Heart right ventricle (tissue), 16 donors: Measurements from ENCODE around the gene SNAPIN. TPM values are rescaled to one million over a fixed set of nuclear protein-coding genes. Genes with fewer than 3 reads are reported as not detected.

Experiments
- ATAC-seq, 8 donors: fragments of 200-7000 bp; cut with Tn5 transposase; one replicate each; pipeline ENCODE4 v1.9.1; 2020; ENCODE audit warnings: mild to moderate bottlenecking in 8 of 8, moderate library complexity in 8 of 8, moderate number of reproducible peaks in 1 of 8
- DNase-seq, 2 donors: peaks; one replicate each; pipeline ENCODE4 v3.0.0-alpha.2; 2020
- H3K27ac ChIP-seq, 10 donors: fragments of 200-600 bp; sonication (generic) in 2 of 10; one replicate each; pipeline versions ENCODE4 v1.5.0 to v1.8.0; 2020 to 2022; ENCODE audit warnings: mild to moderate bottlenecking in 3 of 10
- H3K27me3 ChIP-seq, 7 donors: fragments of 200-600 bp; one replicate each; pipeline ENCODE4 v1.8.0; 2021 to 2022; ENCODE audit warnings: mild to moderate bottlenecking in 2 of 7
- H3K36me3 ChIP-seq, 9 donors: fragments of 200-600 bp; sonication (generic) in 1 of 9; one replicate each; pipeline versions ENCODE4 v1.5.0 to v1.8.0; 2020 to 2022; ENCODE audit warnings: mild to moderate bottlenecking in 2 of 9
- H3K4me1 ChIP-seq, 9 donors: fragments of 200-600 bp; sonication (generic) in 1 of 9; one replicate each; pipeline versions ENCODE4 v1.5.0 to v1.8.0; 2020 to 2022; ENCODE audit warnings: mild to moderate bottlenecking in 4 of 9
- H3K4me3 ChIP-seq, 10 donors: fragments of 200-600 bp; sonication (generic) in 2 of 10; one replicate each; pipeline versions ENCODE4 v1.5.0 to v1.8.0; 2020 to 2022; ENCODE audit warnings: mild to moderate bottlenecking in 7 of 10, moderate library complexity in 2 of 10
- H3K9me3 ChIP-seq, 11 donors: fragments of 200-600 bp in 10 of 11; sonication (generic) in 2 of 11; one replicate each; pipeline versions ENCODE4 v1.5.0 to v1.8.0; 2013 to 2022; ENCODE audit warnings: mild to moderate bottlenecking in 2 of 11, control low read depth in 1 of 11, moderate library complexity in 1 of 11
- WGBS, 2 donors: extraction: QIAGEN DNeasy Blood & Tissue Kit; methylation state at CpG; one replicate each; pipeline ENCODE4 v1.1.7; 2013; ENCODE audit warnings: inconsistent platforms in 1 of 2; 5-methylcytosine and 5-hydroxymethylcytosine counted together
- intact Hi-C, 10 donors: fragments of 100-400 bp; cut with DNase I; formaldehyde crosslinking; loops; one replicate each; pipeline versions ENCODE4 v1.11.1 to v1.14.2; 2022
- polyA plus RNA-seq, 2 donors: library from polyadenylated mRNA; stranded (reverse); fragments of 200-250 nt; gene quantifications; one replicate each; pipeline ENCODE4 v1.2.3, GENCODE V29; 2013
- total RNA-seq, 10 donors: library from RNA; stranded (reverse); fragmentation: NEBNext Ultra II Directional in 3 of 10; extraction: Animal tissue kit (Norgen Biotek cat#: 25700) in 3 of 10; gene quantifications; one replicate each; pipeline versions ENCODE4 v1.2.1 to v1.2.4, GENCODE V29; 2021 to 2023
- TF ChIP-seq, protein P1 (sequence below), 9 donors: fragments of 200-600 bp; sonication (generic) in 2 of 9; IDR thresholded peaks; one replicate each; pipeline versions ENCODE4 v1.5.0 to v1.8.0; 2021 to 2022; ENCODE audit warnings: antibody characterized with exemption in 9 of 9, mild to moderate bottlenecking in 5 of 9, moderate library complexity in 1 of 9
- donor health status: Arrhythmogenic right ventricular cardiomyopathy.
- donor health status: ischemic (EF 13 %, LVEDD 7.1; RV severe dilation, severe dysfunction).
- donor health status: healthy with polysubstance abuse.
- donor health status: DM: no; HTN: yes; CAD: no.
- donor health status: DM: no; HTN: no; CAD: no.
- donor health status: ischemic (EF 25% LVEDD 6.9; RV normal size, moderate dysfunction).
- donor health status: ischemic (EF 25% LVEDD 5.7; RV mildly dilated, moderate dysfunction).
- donor health status: healthy.
- donor health status: DM: yes; HTN: yes; CAD: no.
- donor health status: Ischemic cardiomyopathy.
- donor health status: ischemic (EF 35%, LVEDD 5.7; RV mildly dilated, moderate dysfunction).
- donor health status: nonischemic (EF 11% LVEDD 7.7; RV severe dilation, severe dysfunction).
- donor health status: DM: yes; HTN: yes; CAD: no.
- donor health status: PGD.
- donor health status: ischemic (EF 29% LVEDD 5.4; RV normal size, mild dysfunction).
- donor health status: nonischemic (EF 23%, LVEDD 6.1; RV moderate dilation, normal function).

Gene SNAPIN
- total and polyA plus RNA-seq, 12 donors = 38.6 to 83.3 (median 71.2) TPM

GRCh38 chr1:153651771-153652170 lies 6.7 kb upstream of the SNAPIN start:
- Histone ChIP-seq H3K27me3 (no peaks in the 10 kb centered on the region), H3K27ac (no peak overlapping the region), H3K36me3 (peaks cover 0 to 7% (median 0%) of the 10 kb centered on the region in 9 donors), H3K4me3 (no peak overlapping the region), H3K9me3 (no peaks in the 10 kb centered on the region), H3K4me1 (peaks cover 2 to 38% (median 19%) of the 10 kb centered on the region in 9 donors)
- no peak for DNase-seq
- intact Hi-C loops = loop anchor here in 1 of 10 donors (10.0 kb wide), 1 partner anchor 77 kb away; no protein-coding TSS in a partner anchor
- ATAC-seq = no peak
- TF ChIP-seq, protein P1, sequence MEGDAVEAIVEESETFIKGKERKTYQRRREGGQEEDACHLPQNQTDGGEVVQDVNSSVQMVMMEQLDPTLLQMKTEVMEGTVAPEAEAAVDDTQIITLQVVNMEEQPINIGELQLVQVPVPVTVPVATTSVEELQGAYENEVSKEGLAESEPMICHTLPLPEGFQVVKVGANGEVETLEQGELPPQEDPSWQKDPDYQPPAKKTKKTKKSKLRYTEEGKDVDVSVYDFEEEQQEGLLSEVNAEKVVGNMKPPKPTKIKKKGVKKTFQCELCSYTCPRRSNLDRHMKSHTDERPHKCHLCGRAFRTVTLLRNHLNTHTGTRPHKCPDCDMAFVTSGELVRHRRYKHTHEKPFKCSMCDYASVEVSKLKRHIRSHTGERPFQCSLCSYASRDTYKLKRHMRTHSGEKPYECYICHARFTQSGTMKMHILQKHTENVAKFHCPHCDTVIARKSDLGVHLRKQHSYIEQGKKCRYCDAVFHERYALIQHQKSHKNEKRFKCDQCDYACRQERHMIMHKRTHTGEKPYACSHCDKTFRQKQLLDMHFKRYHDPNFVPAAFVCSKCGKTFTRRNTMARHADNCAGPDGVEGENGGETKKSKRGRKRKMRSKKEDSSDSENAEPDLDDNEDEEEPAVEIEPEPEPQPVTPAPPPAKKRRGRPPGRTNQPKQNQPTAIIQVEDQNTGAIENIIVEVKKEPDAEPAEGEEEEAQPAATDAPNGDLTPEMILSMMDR (IDR thresholded peaks at IDR 0.05) = no peak
- WGBS, 2 donors = 81 to 85% methylated on average over 1 of the region's 1 CpG

GRCh38 chr1:153652805-153653500 lies 5.5 kb upstream of the SNAPIN start:
- peaks cover 2 to 31% (median 19%) of the 10 kb centered on the region in 9 donors for H3K4me1 ChIP-seq
- DNase-seq (no peak), ATAC-seq (peak in 3 of 8 donors; percentile 37 to 52 (median 48))
- peak overlapping the region in 6 of 10 donors; percentile 42 to 76 (median 58) for H3K27ac ChIP-seq
- no peak overlapping the region for H3K4me3 ChIP-seq
- TF ChIP-seq, protein P1 (IDR thresholded peaks at IDR 0.05) = no peak
- H3K27me3 ChIP-seq = no peaks in the 10 kb centered on the region
- H3K36me3 ChIP-seq = no peaks in the 10 kb centered on the region
- intact Hi-C loops = loop anchor here in 1 of 10 donors (10.0 kb wide), 1 partner anchor 78 kb away; no protein-coding TSS in a partner anchor
- 38 to 59% methylated on average over 3 of the region's 3 CpGs for WGBS, 2 donors
- H3K9me3 ChIP-seq = no peaks in the 10 kb centered on the region

DNA sequence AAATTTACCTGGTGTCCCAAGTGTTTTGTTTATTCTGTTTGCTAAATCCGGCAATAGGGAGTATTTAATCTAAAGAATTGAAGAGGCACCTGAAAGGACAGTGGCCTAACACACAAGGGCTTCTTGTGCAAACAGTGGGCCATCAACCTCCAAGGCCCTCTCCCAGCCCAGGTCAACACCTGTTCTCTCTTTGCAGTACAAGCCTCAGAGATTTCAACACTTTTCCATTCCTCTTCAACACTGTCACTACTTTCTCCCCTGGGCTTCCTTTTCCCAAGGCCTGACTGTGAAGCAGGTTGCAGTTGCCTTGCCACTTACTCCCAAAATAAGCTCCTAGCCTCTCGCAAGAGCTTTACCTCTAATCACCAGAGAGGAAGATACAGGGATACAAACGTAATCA lies 3.2 kb upstream of the SNAPIN start:
- TF ChIP-seq, protein P1 (IDR thresholded peaks at IDR 0.05) = no peak
- DNase-seq = no peak
- no peaks in the 10 kb centered on the region for H3K9me3 ChIP-seq
- 85 to 89% methylated on average over 3 of the region's 3 CpGs for WGBS, 2 donors
- intact Hi-C loops = loop anchor here in 1 of 10 donors (10.0 kb wide), 1 partner anchor 81 kb away; no protein-coding TSS in a partner anchor
- H3K4me1 ChIP-seq = peaks cover 3 to 31% (median 20%) of the 10 kb centered on the region in 9 donors
- no peak for ATAC-seq
- peaks cover 0 to 7% (median 6%) of the 10 kb centered on the region in 9 donors for H3K36me3 ChIP-seq
- no peaks in the 10 kb centered on the region for H3K27me3 ChIP-seq
- no peak overlapping the region for H3K27ac ChIP-seq
- H3K4me3 ChIP-seq = no peak overlapping the region

DNA sequence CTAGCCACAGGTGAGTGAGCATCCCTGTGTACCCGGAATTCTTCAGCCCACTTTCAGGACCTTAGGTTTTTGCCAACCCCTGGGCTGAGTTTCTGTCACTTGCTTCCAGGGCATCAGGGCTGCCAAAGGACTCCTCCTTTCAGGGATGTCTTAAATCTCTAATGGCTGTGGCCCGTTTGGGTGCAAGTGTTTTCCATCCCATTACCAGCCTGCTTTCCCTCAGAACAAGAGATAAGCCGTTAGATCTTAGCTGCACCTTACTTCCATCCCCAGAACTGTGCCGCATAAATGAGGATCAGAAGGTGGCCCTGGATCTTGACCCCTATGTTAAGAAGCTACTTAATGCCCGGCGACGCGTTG lies 652 bp downstream of the SNAPIN start:
- peak overlapping the region; percentile 63 to 94 (median 80) for H3K4me3 ChIP-seq
- no peak for DNase-seq
- intact Hi-C loops = loop anchor here in 1 of 10 donors (10.0 kb wide), 1 partner anchor 84 kb away; no protein-coding TSS in a partner anchor
- no peaks in the 10 kb centered on the region for H3K27me3 ChIP-seq
- ATAC-seq = peak in 1 of 8 donors; percentile 2
- peaks cover 0 to 45% (median 42%) of the 10 kb centered on the region in 9 donors for H3K36me3 ChIP-seq
- peaks cover 0 to 20% (median 11%) of the 10 kb centered on the region in 9 donors for H3K4me1 ChIP-seq
- WGBS, 2 donors = 28 to 35% methylated on average over 8 of the region's 8 CpGs
- H3K27ac ChIP-seq = peak overlapping the region; percentile 73 to 99 (median 95)
- no peaks in the 10 kb centered on the region for H3K9me3 ChIP-seq
- TF ChIP-seq, protein P1 (IDR thresholded peaks at IDR 0.05) = no peak
